Natural killer cell (primary cell): Measurements from ENCODE around the gene NEIL1. TPM values are rescaled to one million over a fixed set of nuclear protein-coding genes. Genes with fewer than 3 reads are reported as not detected.
"Not testable (repeated sequence)": the region's sequence is repeated elsewhere in the genome, so short reads cannot be mapped to it uniquely, and the experiment has no call there.

Experiments used
- ATAC-seq, 3 donors: fragments of 150-1000 bp in 2 of 3; fragments of 200-7000 bp in 1 of 3; cut with Tn5 transposase; 1 replicate in 1 of 3; 2 replicates in 2 of 3; pipeline ENCODE4 v1.10.0; 2021; ENCODE audit warnings: mild to moderate bottlenecking in 2 of 3, moderate library complexity in 2 of 3
- DNase-seq, 2 donors: peaks; one replicate each; pipeline versions ENCODE4 v3.0.0 to v3.0.0-alpha.2; 2013 to 2021; ENCODE audit warnings: mixed read lengths in 1 of 2
- H3K27ac ChIP-seq: one replicate; pipeline ENCODE4 v1.5.1; 2013; ENCODE audit warnings: mild to moderate bottlenecking, low read length
- H3K27me3 ChIP-seq: one replicate; pipeline ENCODE4 v1.6.1; 2013; ENCODE audit warnings: low read length; ENCODE audit not compliant: control insufficient read depth, insufficient read depth
- H3K36me3 ChIP-seq: one replicate; pipeline ENCODE4 v1.6.1; 2013; ENCODE audit warnings: low read length; ENCODE audit not compliant: control insufficient read depth, insufficient read depth
- H3K4me1 ChIP-seq: one replicate; pipeline ENCODE4 v1.6.1; 2013; ENCODE audit warnings: low read length; ENCODE audit not compliant: control insufficient read depth, insufficient read depth
- H3K4me3 ChIP-seq: one replicate; pipeline ENCODE4 v1.5.1; 2013; ENCODE audit warnings: low read length
- H3K9me3 ChIP-seq: one replicate; pipeline ENCODE4 v1.6.1; 2013; ENCODE audit warnings: low read length; ENCODE audit not compliant: control insufficient read depth, insufficient read depth
- H3K27ac Mint-ChIP-seq, 2 donors: one replicate each; pipeline ENCODE4 v1.8.0; 2022; ENCODE audit warnings: mild to moderate bottlenecking in 2 of 2, mixed read lengths in 2 of 2, moderate library complexity in 1 of 2
- H3K27me3 Mint-ChIP-seq, 2 donors: one replicate each; pipeline ENCODE4 v1.8.0; 2022; ENCODE audit warnings: low read depth in 2 of 2, mixed read lengths in 2 of 2
- H3K36me3 Mint-ChIP-seq: one replicate; pipeline ENCODE4 v1.8.0; 2022; ENCODE audit warnings: mixed read lengths
- H3K4me1 Mint-ChIP-seq, 2 donors: one replicate each; pipeline ENCODE4 v1.8.0; 2022; ENCODE audit warnings: mixed read lengths in 2 of 2
- H3K4me3 Mint-ChIP-seq: one replicate; pipeline ENCODE4 v1.8.0; 2022; ENCODE audit warnings: mild to moderate bottlenecking, moderate library complexity, mixed read lengths
- H3K9me3 Mint-ChIP-seq, 2 donors: one replicate each; pipeline ENCODE4 v1.8.0; 2022; ENCODE audit warnings: mixed read lengths in 2 of 2
- CTCF ChIP-seq: fragments of 200-600 bp; IDR thresholded peaks from one replicate; pipeline ENCODE4 v1.8.0; 2022; ENCODE audit warnings: antibody characterized with exemption
- WGBS: methylation state at CpG from one replicate; pipeline ENCODE4 v1.1.7; 2013; ENCODE audit warnings: missing lambda C conversion rate; ENCODE audit not compliant: insufficient coverage; 5-methylcytosine and 5-hydroxymethylcytosine counted together
- intact Hi-C: fragments of 100-400 bp; cut with micrococcal nuclease; formaldehyde crosslinking; loops from one replicate; pipeline ENCODE4 v1.14.2; 2022
- total RNA-seq, 4 donors: library from RNA; stranded (reverse); fragments of 120-200 nt in 1 of 4; gene quantifications; one replicate each; pipeline versions ENCODE4 v1.2.3 to v1.2.4, GENCODE V29; 2013 to 2022

Gene NEIL1
- 100 to 1,000 TPM in 2 of 3 donors, 10 to 100 TPM in 1; 97.1 to 324 (median 112) TPM for total RNA-seq
- 87.8 TPM for total RNA-seq (2013)

DNA sequence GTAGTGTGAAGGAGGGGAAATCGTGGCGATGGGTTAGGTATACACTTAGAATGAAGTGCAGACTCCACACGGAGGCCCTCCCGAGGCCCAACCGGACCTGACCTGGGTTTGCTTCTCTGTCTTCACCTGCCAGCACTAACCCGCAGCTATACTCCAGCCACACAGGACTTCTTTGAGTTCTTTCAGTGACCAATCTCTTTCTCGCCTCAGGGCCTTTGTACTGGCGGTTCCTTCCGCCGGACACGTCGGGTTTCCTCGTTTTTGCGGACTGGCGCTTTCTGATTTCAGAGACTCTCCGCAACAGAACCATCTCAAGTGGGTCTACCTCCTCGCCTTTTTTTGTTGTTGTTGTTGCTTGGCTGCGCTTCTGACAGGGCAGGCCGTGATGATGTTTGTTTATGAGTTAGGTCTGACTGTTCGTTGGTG lies at the start of gene NEIL1:
NEIL1 (plus strand) TSS at position 244 of the 426 bp plus-strand sequence. CDS start 1,867 bp downstream, outside the sequence.
- Mint-ChIP-seq H3K36me3 (peaks cover 7% of the 10 kb centered on the region), H3K9me3 (peaks cover 2 to 8% of the 10 kb centered on the region in 2 donors), H3K27me3 (no peaks in the 10 kb centered on the region), H3K4me3 (peak within 1 kb of the TSS; percentile 91), H3K4me1 (peaks cover 34 to 44% of the 10 kb centered on the region in 2 donors), H3K27ac (peak within 1 kb of the TSS; percentile 95 to 97)
- H3K36me3 ChIP-seq = no peaks in the 10 kb centered on the region
- ATAC-seq (no peak), DNase-seq (no peak)
- 10% methylated on average over 20 of the region's 20 CpGs for WGBS
- peaks cover 53% of the 10 kb centered on the region for H3K4me1 ChIP-seq
- intact Hi-C loops = no loop called here
- TF ChIP-seq CTCF = no peak
- H3K9me3 ChIP-seq = peaks cover 29% of the 10 kb centered on the region
- peak within 1 kb of the TSS; percentile 66 for H3K4me3 ChIP-seq
- H3K27me3 ChIP-seq = no peaks in the 10 kb centered on the region
- peak within 1 kb of the TSS; percentile 72 for H3K27ac ChIP-seq

- 30% methylated on average over 3 of the region's 13 CpGs for WGBS
- H3K4me3 Mint-ChIP-seq, intact Hi-C loops: not testable (repeated sequence)
Measured at GRCh38 chr15:75298541-75299310, 48.1 kb upstream of the NEIL1 start.

GRCh38 chr15:75299311-75299688 lies 47.5 kb upstream of the NEIL1 start:
- intact Hi-C loops, H3K4me3 ChIP-seq, H3K9me3 Mint-ChIP-seq, H3K4me3 Mint-ChIP-seq, H3K36me3 Mint-ChIP-seq, H3K4me1 Mint-ChIP-seq, H3K27ac ChIP-seq, H3K4me1 ChIP-seq, H3K27me3 Mint-ChIP-seq, H3K9me3 ChIP-seq, H3K27me3 ChIP-seq, H3K27ac Mint-ChIP-seq, H3K36me3 ChIP-seq: not testable (repeated sequence)
- 3% methylated on average over 3 of the region's 6 CpGs for WGBS
- peak; percentile 53 for TF ChIP-seq CTCF
- DNase-seq = peak; percentile 39 to 59
- peak; percentile 93 to 96 (median 96) for ATAC-seq

More at GRCh38 chr15:75298541-75299310, 48.1 kb upstream of the NEIL1 start:
- H3K27ac ChIP-seq, H3K27me3 ChIP-seq, H3K4me1 Mint-ChIP-seq, H3K4me3 ChIP-seq, H3K36me3 Mint-ChIP-seq, H3K4me1 ChIP-seq, H3K9me3 ChIP-seq, H3K27ac Mint-ChIP-seq, H3K36me3 ChIP-seq, H3K27me3 Mint-ChIP-seq, H3K9me3 Mint-ChIP-seq, DNase-seq: not testable (repeated sequence)
- peak; percentile 91 to 92 (median 91) for ATAC-seq

DNA sequence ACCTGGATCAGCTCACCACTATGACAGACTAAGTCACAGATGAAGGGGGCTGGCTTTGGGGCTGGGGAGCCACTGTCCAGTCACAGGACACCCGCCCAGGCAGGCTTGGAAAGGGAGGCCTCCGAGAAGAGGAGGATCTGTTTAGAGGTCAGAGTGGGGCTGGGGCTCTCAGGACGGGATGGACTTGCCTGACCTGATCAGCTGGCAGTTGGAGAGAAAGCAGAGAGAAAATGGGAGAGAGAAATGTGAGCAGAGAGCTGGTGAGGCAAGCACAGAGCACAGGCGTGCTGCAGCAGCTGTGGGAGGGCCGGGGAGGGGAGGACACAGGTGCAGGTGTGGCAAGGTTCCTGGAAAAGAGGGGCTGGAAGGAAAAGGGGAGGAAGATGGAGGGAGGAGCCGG lies 46.8 kb upstream of the NEIL1 start:
- H3K27ac ChIP-seq, intact Hi-C loops, H3K9me3 ChIP-seq, H3K4me1 Mint-ChIP-seq, H3K36me3 Mint-ChIP-seq, H3K4me1 ChIP-seq, H3K27me3 ChIP-seq, H3K4me3 Mint-ChIP-seq, H3K9me3 Mint-ChIP-seq, H3K36me3 ChIP-seq, DNase-seq, H3K4me3 ChIP-seq, ATAC-seq: not testable (repeated sequence)
- Mint-ChIP-seq H3K27me3 (peaks cover 11 to 17% of the 10 kb centered on the region in 2 donors), H3K27ac (peak overlapping the region in 1 of 2 donors; percentile 56)
- WGBS = 71% methylated on average over 5 of the region's 6 CpGs
